ENCODE results near the gene OR52E1. TPM values are rescaled to one million over a fixed set of nuclear protein-coding genes. Genes with fewer than 3 reads are reported as not detected.
"Not testable (repeated sequence)": the region's sequence is repeated elsewhere in the genome, so short reads cannot be mapped to it uniquely, and the experiment has no call there.

OR52E1 gene
- total and polyA plus RNA-seq, 2 donors (not counting 1 experiment from before 2014, with no cell fraction given): not detected

- no peaks in the 10 kb centered on the region for H3K27me3 ChIP-seq (ENCODE audit: control insufficient read depth, insufficient read depth, low read length)
- no peak for DNase-seq (ENCODE audit: low read depth in 2 of 2)
- no peak overlapping the region for H3K4me3 ChIP-seq (replicated peaks in 1 of 4; ENCODE audit: control extremely low read depth in 1 of 4, insufficient read depth in 1 of 4, low read depth in 3 of 4, low read length in 4 of 4)
- TF ChIP-seq, protein P1, sequence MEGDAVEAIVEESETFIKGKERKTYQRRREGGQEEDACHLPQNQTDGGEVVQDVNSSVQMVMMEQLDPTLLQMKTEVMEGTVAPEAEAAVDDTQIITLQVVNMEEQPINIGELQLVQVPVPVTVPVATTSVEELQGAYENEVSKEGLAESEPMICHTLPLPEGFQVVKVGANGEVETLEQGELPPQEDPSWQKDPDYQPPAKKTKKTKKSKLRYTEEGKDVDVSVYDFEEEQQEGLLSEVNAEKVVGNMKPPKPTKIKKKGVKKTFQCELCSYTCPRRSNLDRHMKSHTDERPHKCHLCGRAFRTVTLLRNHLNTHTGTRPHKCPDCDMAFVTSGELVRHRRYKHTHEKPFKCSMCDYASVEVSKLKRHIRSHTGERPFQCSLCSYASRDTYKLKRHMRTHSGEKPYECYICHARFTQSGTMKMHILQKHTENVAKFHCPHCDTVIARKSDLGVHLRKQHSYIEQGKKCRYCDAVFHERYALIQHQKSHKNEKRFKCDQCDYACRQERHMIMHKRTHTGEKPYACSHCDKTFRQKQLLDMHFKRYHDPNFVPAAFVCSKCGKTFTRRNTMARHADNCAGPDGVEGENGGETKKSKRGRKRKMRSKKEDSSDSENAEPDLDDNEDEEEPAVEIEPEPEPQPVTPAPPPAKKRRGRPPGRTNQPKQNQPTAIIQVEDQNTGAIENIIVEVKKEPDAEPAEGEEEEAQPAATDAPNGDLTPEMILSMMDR (conservative IDR thresholded peaks at IDR 0.05 in 1 of 2, IDR thresholded peaks at IDR 0.05 in 1 of 2; ENCODE audit: low read depth in 1 of 2, low read length in 2 of 2): no peak
- TF ChIP-seq EZH2 (IDR thresholded peaks at IDR 0.05; ENCODE audit: low read length, missing control alignments): no peak
- no peaks in the 10 kb centered on the region for H3K4me1 ChIP-seq (ENCODE audit: control insufficient read depth, extremely low read depth, insufficient read depth, low read length)
- no peaks in the 10 kb centered on the region for H3K79me2 ChIP-seq (ENCODE audit: control insufficient read depth, insufficient read depth, low read length)
- H3K9me3 ChIP-seq (ENCODE audit: control insufficient read depth, insufficient read depth, low read depth, low read length): no peaks in the 10 kb centered on the region
- H4K20me1 ChIP-seq (ENCODE audit: control insufficient read depth, extremely low read depth, insufficient read depth, low read length): no peaks in the 10 kb centered on the region
- H3K27ac ChIP-seq (ENCODE audit: insufficient read depth, low read length): no peak overlapping the region
- no peak overlapping the region for H3K9ac ChIP-seq (ENCODE audit: insufficient read depth, low read length)
- H2AFZ ChIP-seq (ENCODE audit: low read length): no peak overlapping the region
- H3K4me2 ChIP-seq (ENCODE audit: extremely low read depth, insufficient read depth, low read length): no peak overlapping the region
- no peaks in the 10 kb centered on the region for H3K36me3 ChIP-seq (ENCODE audit: control insufficient read depth, insufficient read depth, low read length)
These were observed 22.5 kb upstream of the OR52E1 start for GRCh38 chr11:5046754-5047330.

DNA sequence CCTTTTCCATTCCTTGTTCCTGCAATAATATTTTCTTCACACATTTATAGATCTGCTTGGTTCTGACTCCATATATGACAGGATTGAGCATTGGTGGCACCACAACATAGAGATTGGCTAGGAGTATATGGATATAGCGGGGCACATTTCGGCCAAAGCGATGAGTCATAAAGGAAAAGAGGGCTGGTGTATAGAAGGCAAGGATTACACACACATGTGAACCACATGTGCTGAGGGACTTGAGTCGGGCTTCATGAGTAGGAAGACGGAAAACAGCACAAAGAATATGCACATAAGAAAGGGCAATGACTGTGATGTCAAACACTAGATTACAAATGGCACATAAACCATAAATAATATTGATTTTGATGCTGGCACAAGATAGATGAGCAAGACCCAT, 10.7 kb upstream of the OR52E1 start:
- H2AFZ ChIP-seq (ENCODE audit: low read length); H4K20me1 ChIP-seq (ENCODE audit: control insufficient read depth, extremely low read depth, insufficient read depth, low read length); H3K4me2 ChIP-seq (ENCODE audit: extremely low read depth, insufficient read depth, low read length); H3K4me1 ChIP-seq (ENCODE audit: control insufficient read depth, extremely low read depth, insufficient read depth, low read length); H3K9me3 ChIP-seq (ENCODE audit: control insufficient read depth, insufficient read depth, low read depth, low read length); H3K4me3 ChIP-seq (replicated peaks in 1 of 4; ENCODE audit: control extremely low read depth in 1 of 4, insufficient read depth in 1 of 4, low read depth in 3 of 4, low read length in 4 of 4); H3K36me3 ChIP-seq (ENCODE audit: control insufficient read depth, insufficient read depth, low read length); H3K79me2 ChIP-seq (ENCODE audit: control insufficient read depth, insufficient read depth, low read length); H3K27me3 ChIP-seq (ENCODE audit: control insufficient read depth, insufficient read depth, low read length); H3K9ac ChIP-seq (ENCODE audit: insufficient read depth, low read length); DNase-seq (ENCODE audit: low read depth in 2 of 2); H3K27ac ChIP-seq (ENCODE audit: insufficient read depth, low read length): not testable (repeated sequence)

DNA sequence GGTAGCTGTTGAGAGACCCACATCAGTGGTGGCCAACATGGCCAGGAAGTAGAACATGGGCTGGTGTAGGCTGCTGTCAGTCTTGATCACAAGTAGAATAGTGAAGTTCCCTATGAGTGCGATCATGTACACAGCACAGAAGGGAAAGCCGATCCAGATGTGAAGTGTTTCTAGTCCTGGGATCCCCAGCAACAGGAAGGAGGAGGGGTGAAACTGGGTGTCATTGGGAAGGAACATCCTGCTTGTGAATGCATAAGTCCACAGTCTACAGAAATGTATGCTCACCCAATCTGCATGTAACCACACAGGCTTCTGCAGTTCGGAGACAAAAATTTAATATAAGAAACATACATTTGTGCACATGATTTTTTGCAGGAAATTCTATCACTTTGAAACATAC, 10.0 kb upstream of the OR52E1 start, which contains the start of gene OR52E2:
Gene OR52E2 (minus strand): TSS at position 237 of the 400 bp plus-strand sequence. CDS start 0 bp downstream, at position 237.
- H3K9me3 ChIP-seq (ENCODE audit: control insufficient read depth, insufficient read depth, low read depth, low read length): no peaks in the 10 kb centered on the region
- H2AFZ ChIP-seq (ENCODE audit: low read length): no peak within 1 kb of the TSS
- H3K4me3 ChIP-seq (replicated peaks in 1 of 4; ENCODE audit: control extremely low read depth in 1 of 4, insufficient read depth in 1 of 4, low read depth in 3 of 4, low read length in 4 of 4): no peak within 1 kb of the TSS
- H3K27me3 ChIP-seq (ENCODE audit: control insufficient read depth, insufficient read depth, low read length): no peaks in the 10 kb centered on the region
- no peak for DNase-seq (ENCODE audit: low read depth in 2 of 2)
- H4K20me1 ChIP-seq (ENCODE audit: control insufficient read depth, extremely low read depth, insufficient read depth, low read length): no peaks in the 10 kb centered on the region
- no peaks in the 10 kb centered on the region for H3K36me3 ChIP-seq (ENCODE audit: control insufficient read depth, insufficient read depth, low read length)
- no peaks in the 10 kb centered on the region for H3K79me2 ChIP-seq (ENCODE audit: control insufficient read depth, insufficient read depth, low read length)
- no peak within 1 kb of the TSS for H3K4me2 ChIP-seq (ENCODE audit: extremely low read depth, insufficient read depth, low read length)
- no peak within 1 kb of the TSS for H3K9ac ChIP-seq (ENCODE audit: insufficient read depth, low read length)
- TF ChIP-seq, protein P1 (conservative IDR thresholded peaks at IDR 0.05 in 1 of 2, IDR thresholded peaks at IDR 0.05 in 1 of 2; ENCODE audit: low read depth in 1 of 2, low read length in 2 of 2): no peak
- TF ChIP-seq EZH2 (IDR thresholded peaks at IDR 0.05; ENCODE audit: low read length, missing control alignments): no peak
- no peak within 1 kb of the TSS for H3K27ac ChIP-seq (ENCODE audit: insufficient read depth, low read length)
- no peaks in the 10 kb centered on the region for H3K4me1 ChIP-seq (ENCODE audit: control insufficient read depth, extremely low read depth, insufficient read depth, low read length)
